Measurements from ENCODE around the gene FANCI.

DNA sequence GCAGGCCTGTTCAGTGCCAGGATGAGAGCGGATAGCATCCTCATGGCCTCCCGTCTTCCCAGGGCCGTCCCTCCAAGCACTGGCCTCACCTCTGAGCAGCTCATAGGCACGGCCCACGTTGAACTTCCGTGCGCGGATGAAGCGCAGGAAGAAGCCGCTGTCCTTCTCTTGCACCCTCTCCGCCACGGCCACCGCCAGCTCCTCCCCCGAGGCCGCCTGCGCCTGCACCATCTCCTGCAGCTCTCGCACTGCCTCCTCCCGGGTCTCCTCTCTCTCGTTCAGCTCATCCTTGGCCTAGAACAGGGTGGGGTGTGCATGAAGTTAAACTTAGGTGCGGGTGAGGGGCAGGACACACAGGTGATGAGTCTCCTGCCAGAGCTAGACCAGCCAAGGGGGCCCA is 26.7 kb upstream of the FANCI start:
- TF ChIP-seq, protein P1, sequence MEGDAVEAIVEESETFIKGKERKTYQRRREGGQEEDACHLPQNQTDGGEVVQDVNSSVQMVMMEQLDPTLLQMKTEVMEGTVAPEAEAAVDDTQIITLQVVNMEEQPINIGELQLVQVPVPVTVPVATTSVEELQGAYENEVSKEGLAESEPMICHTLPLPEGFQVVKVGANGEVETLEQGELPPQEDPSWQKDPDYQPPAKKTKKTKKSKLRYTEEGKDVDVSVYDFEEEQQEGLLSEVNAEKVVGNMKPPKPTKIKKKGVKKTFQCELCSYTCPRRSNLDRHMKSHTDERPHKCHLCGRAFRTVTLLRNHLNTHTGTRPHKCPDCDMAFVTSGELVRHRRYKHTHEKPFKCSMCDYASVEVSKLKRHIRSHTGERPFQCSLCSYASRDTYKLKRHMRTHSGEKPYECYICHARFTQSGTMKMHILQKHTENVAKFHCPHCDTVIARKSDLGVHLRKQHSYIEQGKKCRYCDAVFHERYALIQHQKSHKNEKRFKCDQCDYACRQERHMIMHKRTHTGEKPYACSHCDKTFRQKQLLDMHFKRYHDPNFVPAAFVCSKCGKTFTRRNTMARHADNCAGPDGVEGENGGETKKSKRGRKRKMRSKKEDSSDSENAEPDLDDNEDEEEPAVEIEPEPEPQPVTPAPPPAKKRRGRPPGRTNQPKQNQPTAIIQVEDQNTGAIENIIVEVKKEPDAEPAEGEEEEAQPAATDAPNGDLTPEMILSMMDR (IDR thresholded peaks at IDR 0.05), result no peak
- no peak for TF ChIP-seq POLR2A (IDR thresholded peaks at IDR 0.05)
